Hematopoietic multipotent progenitor cell treated with erythropoietin and hydrocortisone succinate and interleukin-3 and kit ligand, for 15 days (in vitro differentiated cells): ENCODE measurements around the gene RNF220.

ENCODE experiments used
- DNase-seq: peaks from one replicate; pipeline ENCODE4 v3.0.0-alpha.2; 2015; ENCODE audit warnings: low spot score

RNF220 gene

GRCh38 chr1:44436401-44437106, 31.5 kb downstream of the RNF220 start:
- no peak for DNase-seq

GRCh38 chr1:44437107-44437716, 32.2 kb downstream of the RNF220 start:
- no peak for DNase-seq

DNA sequence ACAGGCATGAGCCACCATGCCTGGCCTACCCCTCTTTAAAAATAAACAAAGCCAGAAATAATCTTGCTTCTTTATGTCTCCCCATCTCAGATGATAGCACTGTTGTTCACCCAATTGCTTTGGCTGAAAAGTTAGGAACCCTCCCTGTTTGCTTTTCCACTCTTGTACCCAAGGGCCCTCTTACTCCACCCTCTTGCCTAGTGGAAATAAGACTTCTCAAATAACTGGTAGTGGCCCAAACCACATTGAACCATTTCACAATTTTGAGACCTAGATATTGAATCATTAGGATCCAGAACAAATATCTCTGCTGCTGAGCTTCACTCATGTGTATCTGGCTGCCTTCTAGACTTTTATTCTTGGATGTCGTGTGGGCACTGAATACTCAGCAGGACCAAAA, 37.7 kb downstream of the RNF220 start:
- no peak for DNase-seq

- DNase-seq = no peak
These were observed 42.2 kb downstream of the RNF220 start for GRCh38 chr1:44447051-44447810.

DNA sequence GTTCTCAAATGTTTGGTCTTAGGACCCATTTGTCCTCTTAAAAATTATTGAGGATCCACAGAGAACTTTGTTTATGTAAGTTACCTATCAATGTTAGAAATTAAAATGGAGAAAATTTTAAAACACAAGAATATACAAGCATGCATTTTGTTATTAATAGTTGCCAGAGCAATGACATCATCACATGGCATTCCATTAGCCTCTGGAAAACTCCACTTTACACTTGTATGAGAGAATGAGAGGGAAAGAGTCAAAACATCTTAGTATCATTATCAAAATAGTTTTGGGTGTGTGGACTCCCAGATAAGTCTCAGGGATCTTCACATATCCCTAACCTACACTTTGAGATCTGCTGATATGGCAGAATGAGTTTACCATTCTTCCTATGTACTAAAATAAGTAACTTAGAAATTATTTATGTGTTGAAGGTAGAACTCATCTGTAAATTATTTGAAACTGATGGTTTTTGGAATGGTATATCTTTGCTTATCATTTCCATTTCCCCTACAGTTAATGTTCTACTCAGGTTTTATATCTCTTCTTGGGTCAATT, 48.8 kb downstream of the RNF220 start:
- no peak for DNase-seq

GRCh38 chr1:44454704-44455103, 49.6 kb downstream of the RNF220 start:
- no peak for DNase-seq

- DNase-seq = no peak
These were observed 55.2 kb downstream of the RNF220 start for GRCh38 chr1:44460107-44460882.

- no peak for DNase-seq
These were observed 59.3 kb downstream of the RNF220 start for GRCh38 chr1:44464361-44464760.

DNA sequence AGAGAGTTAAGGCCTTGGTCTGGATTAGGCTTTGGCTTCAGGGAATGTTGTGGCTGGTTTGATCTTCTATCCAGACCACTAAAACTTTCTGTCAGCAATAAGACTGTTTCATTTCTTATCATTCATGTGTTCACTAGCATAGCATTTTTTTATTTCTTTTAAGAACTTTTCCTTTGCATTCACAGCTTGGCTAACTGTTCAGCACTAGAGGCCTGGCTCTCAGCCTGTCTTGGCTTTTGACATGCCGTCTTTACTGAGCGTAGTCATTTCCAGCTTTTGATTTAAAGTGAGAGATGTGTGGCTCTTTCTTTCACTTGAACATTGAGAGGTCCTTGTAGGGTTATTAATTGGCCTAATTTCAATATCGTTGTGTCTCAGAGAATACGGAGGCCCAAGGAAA, 62.5 kb downstream of the RNF220 start:
- no peak for DNase-seq

DNA sequence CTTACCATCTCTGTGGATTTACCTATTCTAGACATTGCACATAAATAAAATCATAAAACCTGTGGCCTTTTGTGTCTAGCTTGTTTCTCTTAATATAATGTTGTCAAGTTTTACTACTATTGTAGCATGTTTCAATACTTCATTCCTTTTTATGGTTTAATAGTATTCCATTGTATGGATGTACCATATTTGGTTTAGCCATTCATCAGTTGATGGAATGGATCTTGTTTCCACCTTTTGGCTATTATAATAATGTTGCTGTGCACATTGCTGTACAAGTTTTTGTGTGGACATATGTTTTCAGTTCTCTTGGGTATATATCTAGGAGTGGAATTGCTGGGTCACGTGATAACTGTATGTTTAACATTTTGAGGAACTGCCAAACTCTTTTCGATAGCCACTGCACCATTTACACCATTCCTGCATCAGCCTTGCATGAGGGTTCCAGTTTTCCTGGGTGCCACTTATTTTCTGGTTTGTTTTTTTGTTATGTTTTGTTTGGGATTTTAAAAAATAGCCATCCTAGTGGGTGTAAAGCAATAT, 66.9 kb downstream of the RNF220 start:
- DNase-seq = no peak

DNA sequence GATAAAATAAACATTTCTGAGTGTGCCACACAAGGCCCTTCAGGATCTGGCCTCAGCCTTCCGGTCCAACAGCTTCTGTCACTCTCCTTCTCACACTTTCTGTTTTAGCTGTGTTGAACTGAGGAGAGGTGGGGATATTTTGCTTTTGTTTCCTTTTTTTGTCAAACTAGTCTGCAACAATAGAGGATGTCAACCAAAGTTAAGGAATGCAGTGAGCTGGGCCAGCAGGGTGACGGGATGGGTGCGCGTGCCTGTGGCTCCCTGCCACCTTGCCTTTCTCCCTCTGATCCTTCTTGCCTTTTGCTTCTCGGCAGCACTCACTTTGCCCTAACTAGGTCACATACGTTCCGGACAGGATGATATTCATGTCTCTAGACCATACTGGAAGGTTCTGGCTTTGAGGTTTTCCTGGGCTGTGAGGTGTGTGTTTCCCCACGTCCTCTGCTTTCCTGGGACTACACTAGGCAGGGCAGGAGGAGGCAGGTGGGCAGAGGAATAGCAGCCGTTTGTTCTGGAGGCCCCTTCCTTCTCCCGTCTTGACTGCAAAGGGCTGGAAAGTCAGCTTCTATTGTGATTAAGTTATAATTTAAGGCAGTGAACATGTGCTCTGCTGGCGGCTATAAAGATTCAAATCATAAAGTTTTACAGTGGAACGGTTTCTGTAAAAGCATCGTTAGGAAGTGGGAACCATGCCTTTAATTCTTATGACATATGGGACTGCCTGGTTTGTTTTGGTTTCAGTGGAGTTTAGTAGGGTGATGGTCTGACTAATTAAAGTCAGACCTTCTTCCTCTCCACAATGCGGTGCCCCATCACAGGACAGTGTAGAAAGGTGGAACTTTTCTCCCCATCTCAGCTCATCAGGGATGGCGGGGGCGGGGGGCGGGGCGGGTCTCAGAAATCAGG, 67.8 kb downstream of the RNF220 start:
- DNase-seq = no peak

DNA sequence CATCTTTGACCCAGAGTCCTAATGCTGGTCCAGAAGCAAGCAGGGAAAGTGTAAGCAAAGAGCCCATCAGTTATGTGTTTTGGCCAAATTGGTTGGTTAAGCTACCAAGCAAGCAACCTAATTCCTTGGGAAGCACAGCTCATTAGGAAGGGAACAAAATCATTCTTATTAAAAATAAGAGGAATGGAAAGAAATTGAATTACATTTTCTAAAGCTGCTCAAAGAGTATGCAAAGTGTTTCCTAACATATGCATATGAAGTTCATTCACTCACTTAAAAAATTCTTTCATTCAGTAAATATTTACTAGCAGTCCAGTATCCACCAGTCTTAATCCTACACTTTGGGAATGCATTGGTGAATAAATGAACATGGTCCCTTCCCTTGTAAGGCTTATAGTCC, 71.8 kb downstream of the RNF220 start:
- DNase-seq = no peak

DNA sequence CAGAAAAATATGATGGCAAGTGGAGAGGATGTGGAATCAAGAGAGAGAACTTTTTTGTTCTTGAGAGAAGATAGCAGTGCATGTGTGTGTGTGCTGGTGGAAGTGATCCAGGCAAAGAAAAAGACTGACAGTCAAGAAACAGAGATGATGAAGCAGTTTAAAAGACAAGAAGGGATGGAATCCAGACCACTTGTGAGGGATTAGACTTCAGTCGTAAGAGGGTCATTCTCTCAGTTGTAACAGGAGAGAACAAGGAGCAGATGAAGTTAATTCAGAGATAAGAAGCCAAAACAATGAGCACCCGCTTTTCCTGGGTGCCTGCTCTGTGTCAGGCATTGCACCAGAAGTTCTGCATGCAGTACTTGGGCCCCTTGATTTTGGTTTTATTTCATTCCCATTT, 76.6 kb downstream of the RNF220 start:
- no peak for DNase-seq

DNA sequence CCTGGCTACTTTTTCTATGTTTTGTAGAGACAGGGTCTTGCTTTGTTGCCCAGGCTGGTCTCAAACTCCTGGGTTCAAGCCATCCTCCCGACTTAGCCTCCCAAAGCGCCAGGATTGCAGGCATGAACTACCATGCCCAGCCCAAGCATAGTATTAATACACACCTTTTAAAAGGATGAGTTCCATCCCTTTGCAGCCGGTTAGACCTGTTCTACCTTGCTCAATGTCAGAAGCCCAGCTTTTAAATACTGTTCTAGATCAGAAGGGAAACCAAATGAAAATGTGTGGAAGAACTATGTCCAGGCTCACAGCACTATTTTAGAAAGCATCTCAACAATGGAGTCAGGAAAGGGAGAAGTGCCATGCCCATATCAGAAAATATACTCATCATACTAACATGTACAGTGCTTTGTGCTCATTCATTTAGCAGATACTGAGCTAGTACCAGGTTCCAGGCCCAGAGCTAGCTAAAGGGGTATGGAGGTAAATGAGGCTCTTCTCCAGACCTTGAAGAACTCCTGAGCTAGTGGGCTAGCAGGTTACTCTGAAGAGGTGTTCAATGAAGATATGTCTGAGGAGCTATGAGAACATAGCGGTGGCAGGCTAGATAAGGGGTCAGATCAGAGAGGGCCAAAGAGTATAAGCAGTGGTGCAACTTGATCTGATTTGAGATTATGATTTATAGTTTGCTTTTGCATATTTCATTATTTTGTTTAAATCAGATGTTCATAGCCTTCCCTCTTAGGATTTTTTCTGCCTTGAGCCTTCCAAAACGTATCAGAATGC, 78.2 kb downstream of the RNF220 start:
- DNase-seq = no peak

- DNase-seq = no peak
These were observed 79.2 kb downstream of the RNF220 start for GRCh38 chr1:44484155-44484688.

DNA sequence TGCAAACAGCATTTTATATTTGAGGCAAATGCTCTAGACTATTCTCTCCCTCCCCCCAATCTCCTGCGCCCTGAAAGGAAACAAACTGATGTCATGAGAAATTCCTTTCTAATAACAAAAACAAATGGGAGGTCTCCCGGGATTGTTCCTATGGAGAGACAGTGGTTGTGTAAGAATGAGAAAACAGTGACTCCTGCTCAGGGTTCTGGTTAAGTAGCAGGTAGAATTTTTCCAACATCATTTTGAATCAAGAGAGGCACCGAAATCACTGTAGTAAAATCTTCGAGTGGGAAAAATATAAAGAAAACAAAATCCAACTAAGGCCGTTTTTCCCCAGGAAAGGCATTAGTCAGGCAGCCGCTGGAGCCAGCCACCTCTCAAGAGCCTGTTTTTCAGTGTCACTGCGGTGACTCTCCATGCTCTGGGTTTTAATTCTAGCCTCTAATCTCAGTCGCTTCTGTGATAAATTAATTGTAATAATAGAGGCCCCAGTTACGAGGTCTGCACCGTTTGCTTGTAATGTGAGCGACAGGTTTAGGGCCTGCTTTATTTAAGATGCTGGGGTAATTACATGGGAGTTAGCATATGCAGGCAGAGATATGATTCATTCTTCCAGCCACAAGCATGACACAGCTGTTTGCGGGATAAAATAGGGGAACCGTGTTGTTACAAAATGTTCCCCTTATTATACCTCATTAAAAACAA, 80.3 kb downstream of the RNF220 start:
- peak; percentile 60 for DNase-seq

- DNase-seq = no peak
These were observed 80.9 kb downstream of the RNF220 start for GRCh38 chr1:44485934-44486460.

DNA sequence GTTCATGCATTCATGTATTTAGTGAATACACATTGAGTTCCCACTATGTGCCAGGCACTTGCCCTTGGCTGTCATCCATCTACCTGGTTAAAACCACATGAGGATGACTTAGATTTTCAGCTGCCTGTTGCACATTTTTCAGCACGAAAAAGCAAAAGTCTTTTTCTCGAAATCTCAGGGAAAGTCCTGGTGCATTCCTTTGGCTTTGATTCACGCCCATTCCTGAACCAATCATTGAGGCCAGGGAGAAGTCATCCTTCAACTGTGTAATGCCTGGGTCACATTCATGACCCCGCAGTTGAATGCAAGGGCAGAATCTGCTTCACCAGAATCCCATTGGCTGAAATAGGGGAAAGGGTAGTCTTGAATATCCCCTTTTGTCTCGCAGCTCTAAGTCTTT, 84.4 kb downstream of the RNF220 start:
- DNase-seq = no peak
